HG02588 (cell line): Measurements from ENCODE around the gene ANKRD33B.

Experiments
- ATAC-seq: cut with Tn5 transposase; IDR thresholded peaks from one replicate; pipeline ENCODE4 v1.9.1; 2021; ENCODE audit warnings: mild to moderate bottlenecking, moderate library complexity; ENCODE audit not compliant: unreplicated experiment

The ANKRD33B gene

DNA sequence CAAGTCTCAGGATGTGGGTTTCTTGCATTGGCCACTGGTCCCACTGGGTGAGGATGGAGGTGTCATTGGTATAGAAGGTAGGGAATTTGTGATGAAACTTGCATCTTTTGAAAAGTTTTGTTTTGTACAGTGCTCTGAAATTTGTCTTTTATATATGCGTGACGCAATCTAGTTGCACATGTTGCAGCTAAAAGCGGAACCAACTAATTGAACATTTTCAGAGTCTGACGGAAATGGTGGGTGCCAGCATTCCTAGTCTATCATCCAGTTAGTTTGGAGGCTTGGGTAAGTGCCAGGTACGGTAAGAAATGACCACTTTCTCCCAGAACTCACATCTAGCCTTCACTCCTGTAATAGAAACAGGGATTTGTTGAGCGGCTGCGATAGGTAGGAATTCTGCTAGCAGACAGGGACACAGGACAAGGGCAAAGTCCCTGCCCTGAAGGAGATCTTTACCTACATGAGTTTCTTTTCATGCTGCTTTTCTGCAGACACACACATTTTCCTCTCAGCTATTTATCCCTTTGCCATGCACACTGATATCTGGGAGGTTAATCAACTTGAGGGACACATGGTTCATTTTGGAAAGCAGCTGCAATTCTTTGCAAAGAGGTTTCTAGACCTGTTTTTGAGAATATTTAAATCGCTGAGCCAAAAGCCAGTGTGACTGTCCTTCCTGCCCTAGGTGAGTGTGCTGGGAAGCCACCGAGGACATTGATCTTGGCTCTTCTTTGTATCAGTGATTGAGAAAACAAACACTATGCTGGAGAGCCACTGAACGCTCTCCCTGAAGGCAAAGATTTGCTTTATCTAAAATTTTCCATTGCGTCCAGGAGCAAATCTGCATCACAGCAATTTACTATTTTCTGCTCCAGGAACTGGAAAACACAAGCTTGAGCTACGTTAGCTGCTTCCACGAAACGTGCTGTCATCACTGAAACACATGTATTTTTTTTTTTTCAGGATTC, 107.5 kb downstream of the ANKRD33B start:
- ATAC-seq, result no peak

GRCh38 chr5:10672146-10673016, 108.5 kb downstream of the ANKRD33B start:
- ATAC-seq, result no peak

DNA sequence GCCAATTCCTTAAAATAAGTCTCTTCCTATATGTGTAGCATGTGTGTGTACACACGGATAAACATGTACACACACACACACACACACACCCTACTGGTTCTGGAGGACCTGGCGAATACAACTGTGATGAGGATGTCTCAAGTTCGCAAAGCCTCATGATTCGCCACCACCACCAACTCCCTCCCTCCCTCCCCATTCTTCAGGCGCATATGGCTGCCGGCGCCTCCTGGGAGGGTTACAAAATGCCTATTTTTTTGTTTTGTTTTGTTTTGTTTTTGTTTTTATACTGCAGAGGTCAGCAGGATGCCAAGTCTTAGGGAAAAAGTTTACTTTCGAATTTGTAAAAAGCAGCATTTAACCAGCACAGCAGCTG, 109.1 kb downstream of the ANKRD33B start:
- ATAC-seq, result no peak

DNA sequence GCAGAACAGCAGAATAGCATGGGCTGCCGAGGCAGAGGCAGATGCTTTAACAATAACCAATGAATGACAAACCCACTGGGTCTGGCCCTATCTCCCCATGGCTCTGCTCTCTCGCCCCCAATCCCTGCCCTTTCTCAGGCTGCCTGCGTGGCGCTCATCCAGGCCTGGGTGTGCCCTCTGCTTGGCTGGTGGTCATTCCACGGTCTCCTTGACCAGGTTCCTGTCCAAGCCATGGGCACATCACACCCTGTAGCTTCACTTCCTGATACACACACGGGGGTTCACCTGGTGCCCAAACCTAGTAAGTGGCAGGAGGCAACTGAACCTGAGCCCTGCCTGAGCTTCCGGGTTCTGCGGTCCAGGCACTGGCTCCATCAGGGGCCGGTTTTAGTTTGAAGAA, 109.5 kb downstream of the ANKRD33B start:
- no peak for ATAC-seq

GRCh38 chr5:10674096-10674495, 110.2 kb downstream of the ANKRD33B start:
- ATAC-seq, result no peak

- ATAC-seq, result no peak
These were observed 110.7 kb downstream of the ANKRD33B start for GRCh38 chr5:10674582-10674981.

DNA sequence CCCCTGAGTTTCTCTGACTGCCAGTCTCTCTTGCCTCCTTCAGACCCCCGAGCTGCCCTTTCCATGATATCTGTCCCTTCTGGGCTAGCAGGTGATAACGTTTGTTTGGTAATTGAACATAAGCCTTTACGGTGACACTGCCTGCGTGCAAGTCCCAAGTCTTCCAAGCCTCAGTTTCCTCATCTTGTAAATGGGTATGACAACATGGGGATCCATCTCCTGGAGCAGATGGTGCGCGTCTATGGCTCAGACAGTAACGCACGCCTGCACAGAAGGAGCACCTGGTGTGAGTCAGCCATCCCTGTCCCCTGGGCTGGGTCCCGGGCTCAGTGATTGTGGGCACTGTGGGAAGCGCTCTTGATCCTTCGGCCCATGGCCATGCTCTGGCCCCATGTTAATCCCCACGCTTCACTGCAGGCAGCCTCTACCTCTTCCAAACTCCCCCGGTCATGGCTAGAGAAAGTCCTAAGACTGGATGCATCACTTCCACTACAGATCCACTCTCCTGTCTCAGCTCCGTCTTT, 111.4 kb downstream of the ANKRD33B start:
- no peak for ATAC-seq

GRCh38 chr5:10676224-10676623, 112.4 kb downstream of the ANKRD33B start:
- ATAC-seq, result no peak

- ATAC-seq, result no peak
These were observed 113.1 kb downstream of the ANKRD33B start for GRCh38 chr5:10676946-10677345.

GRCh38 chr5:10677533-10677932, 113.7 kb downstream of the ANKRD33B start:
- no peak for ATAC-seq

DNA sequence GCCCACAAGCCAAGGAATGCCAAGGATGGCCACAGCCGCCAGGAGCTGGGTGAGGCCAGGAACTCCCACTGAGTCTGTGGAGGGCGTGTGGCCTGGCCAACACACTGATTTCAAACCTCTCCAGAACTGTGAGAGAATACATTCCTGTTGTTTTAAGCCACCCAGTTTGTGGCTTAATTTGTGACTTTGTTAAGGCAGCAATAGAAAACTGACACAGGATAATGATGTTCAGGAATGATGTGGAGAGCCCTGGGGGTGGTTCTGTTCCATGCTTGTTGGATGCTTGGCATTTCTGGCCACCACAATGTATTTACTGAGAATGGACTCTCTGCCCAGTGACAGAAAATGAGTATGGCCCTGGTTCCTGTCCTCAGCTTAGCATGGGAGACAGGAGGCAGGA, 114.4 kb downstream of the ANKRD33B start:
- ATAC-seq, result no peak

GRCh38 chr5:10679336-10679988, 115.6 kb downstream of the ANKRD33B start:
- ATAC-seq, result no peak

- no peak for ATAC-seq
These were observed 117.1 kb downstream of the ANKRD33B start for GRCh38 chr5:10680876-10681481.

DNA sequence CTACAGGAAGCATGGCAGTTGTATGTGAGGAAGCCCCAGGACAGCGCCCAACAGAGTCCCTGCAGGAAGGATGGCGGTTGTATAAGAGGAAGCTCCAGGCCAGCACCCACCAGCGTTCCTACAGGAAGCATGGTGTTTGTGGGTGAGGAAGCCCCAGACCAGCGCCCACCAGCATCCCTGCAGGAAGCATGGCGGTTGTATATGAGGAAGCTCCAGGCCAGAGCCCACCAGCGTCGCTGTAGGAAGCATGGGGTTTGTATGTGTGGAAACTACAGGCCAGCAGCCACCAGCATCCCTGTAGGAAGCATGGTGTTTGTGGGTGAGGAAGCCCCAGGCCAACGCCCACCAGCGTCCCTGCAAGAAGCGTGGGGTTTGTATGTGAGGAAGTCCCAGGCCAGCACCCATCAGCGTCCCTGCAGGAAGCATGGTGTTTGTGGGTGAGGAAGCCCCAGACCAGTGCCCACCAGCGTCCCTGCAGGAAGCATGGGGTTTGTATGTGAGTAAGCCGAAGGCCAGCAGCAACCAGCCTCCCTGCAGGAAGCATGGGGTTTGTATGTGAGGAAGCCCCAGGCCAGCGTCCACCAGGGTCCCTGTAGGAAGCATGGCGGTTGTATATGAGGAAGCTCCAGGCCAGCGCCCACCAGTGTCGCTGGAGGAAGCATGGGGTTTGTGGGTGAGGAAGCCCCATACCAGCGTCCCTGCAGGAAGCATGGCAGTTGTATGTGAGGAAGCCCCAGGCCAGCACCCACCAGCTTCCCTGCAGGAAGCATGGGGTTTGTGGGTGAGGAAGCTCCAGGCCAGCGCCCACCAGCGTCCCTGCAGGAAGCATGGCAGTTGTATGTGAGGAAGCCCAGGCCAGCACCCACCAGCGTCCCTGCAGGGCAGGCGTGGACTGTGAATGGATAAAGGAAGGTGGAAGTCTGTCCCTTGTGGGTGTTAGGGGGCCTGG, 118.1 kb downstream of the ANKRD33B start:
- ATAC-seq, result no peak

DNA sequence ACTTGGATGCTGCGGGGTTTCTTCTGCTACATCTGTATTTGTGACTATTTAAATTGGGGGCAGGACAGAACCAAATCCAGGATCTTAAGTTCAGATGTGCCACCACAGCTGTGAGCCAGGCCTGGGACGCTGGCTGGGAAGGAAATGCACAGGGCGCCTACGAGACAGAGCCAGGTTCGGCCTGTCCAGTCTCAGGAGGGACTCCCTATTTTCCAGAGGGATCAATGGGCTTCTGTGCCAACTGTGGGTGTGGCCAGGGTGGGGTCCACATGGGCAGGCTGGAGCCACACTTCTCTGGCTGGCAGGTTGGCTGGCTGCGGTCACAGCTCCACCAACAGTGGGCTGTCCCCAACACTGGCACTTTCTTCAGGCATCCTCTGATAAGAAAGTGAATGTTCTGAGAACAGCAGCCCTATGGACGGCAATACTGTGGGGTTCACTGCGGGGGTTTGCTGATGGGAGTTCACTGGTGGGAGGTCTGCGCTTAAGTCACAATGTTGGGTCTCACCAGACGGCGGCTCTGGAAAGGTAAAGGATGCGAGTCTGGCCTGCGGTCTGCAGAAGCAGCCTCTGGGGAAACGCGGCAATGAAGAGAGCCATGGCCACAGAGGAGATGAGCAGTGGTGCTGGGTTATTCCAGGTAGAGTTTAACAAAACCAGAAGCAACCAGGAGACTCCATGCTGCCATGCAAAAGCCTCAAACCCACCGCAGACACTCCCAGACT, 119.1 kb downstream of the ANKRD33B start:
- ATAC-seq, result no peak

DNA sequence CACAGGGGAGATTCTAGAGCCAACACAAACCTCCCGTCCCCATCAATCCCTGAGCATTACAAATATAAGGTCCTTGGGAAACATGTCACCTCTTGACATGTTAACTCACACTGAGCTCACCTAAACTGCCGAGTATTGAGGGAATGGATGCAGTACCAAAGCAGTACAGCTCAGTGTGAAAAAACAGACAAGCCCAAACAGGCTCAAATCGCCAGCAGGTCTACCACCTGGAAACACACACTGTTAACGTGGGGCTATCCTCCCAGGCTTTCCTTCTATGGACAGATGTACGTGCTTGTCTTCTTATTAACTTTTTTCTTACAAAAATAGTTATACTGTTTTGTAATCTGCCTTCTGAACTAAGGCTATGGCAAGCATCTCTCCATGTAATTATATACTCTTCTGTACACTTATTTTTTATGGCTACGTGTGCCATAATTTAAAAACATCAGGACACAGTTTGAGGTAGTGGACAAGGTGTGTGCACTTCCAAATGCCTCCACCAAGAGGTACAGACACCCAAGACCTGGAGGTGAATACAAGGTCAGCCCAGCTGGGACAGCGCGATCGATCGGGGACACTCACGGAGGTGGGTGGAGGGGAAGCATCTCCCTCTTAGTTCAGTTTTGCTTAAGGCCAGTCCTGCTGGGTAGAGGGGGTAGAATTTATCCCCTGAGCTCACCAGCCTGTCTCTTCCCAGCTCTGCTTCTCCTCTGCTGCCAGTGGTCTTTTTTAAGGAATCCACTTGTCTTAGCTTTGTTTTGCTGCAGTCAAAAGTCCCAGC, 120.6 kb downstream of the ANKRD33B start:
- peak; percentile 54 for ATAC-seq

DNA sequence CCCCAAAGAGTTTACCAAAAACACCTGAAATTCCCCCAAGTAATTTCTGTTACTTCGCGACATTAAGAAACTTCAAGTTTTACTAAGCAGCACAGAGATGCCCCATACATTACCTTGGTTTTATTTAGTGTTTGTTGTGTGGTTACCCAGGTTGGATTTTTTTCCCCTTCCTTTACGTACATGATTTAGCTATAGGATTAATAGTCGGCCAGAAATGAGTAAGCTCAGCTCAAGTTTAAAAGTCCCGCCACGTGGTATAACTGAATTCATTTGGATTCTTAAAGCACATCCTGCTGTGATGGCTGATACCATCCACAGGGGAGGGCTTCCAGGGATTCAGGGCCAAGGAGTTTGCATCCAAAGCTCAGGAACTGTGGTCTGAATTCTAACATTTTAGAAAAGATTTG, 121.2 kb downstream of the ANKRD33B start:
- peak; percentile 85 for ATAC-seq

DNA sequence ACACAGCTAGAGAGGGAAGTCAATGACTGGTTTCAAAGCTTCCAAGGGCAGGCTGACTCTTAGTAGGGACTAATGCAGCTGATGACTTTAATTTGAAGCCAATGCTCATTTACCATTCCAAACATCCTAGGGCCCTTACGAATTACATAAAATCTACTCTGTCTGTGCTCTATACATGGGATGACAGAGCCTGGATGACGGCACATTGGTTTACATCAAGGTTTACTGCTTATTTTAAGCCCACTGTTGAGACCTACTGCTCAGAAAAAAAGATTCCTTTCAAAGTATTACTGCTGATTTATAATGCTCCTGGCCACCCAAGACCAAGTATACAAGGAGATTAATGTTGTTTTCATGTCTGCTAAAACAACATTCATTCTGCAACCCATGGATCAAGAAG, 123.0 kb downstream of the ANKRD33B start:
- ATAC-seq, result no peak
